Amygdala (tissue), 56 donors: ENCODE measurements around the gene TBC1D22A.
"Not testable (repeated sequence)": the region's sequence is repeated elsewhere in the genome, so short reads cannot be mapped to it uniquely, and the experiment has no call there.

Experiments
- DNase-seq, 56 donors: peaks; one replicate each; lab custom pipeline; 2025; lab: John Stamatoyannopoulos, UW

Gene TBC1D22A

GRCh38 chr22:47117442-47117841 lies 355.0 kb downstream of the TBC1D22A start:
- DNase-seq, result not testable (repeated sequence)

DNA sequence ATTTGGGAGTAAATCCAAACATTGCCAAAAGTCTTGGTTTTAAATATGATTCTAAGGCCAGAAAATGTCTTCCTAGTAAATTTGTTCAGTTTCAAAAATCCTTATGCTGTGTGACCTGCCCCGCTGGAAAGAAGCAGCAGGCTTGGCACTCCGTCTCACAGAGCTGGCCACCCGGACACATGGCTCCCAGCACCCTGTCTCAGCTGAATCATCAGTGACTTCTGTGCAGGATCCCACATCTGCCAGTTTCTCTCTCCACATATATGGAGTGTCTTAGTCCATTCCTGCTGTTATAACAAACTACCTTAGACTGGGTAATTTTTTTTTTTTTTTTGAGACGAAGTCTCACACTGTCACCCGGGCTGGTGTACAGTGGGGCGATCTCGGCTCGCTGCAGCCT lies 356.7 kb downstream of the TBC1D22A start:
- no peak for DNase-seq

DNA sequence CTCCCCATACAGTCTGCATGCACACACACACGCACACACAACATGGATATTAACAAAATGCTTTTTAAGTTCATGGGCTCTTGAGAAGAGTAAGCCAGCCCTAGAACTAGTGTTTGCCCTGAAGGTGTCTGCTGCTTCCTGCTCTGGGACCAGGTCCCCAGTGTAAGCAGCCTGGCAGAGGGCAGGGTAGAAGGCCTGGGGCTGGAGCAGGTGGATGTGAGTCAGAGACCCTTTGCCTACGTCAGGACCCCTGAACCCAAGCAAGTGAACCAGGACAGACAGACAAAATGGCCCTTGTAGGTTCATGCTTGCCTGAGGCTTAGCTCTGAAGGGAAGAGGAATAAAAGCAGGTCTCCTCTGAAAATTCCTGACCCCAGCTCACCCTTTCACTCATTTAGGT lies 357.9 kb downstream of the TBC1D22A start:
- DNase-seq, result no peak

DNA sequence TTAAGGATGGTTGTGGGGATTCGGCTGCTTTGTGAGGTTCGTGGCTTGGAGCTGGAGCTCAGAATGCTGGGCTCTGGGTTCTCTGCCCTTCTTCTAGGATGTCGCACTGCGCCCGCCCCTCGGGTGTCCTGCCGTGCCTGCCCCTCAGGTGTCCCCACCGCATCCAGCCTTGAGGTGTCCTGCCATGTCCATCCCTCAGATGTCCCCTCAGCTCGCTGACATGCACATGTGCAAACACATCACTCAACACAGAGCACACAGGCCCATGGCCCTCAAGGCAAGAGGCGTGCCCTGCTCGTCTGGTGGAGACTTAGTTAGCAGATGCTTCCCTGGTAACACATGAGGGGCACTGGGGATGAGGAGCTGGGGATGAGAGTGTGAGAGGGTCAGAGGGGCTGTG lies 359.3 kb downstream of the TBC1D22A start:
- no peak for DNase-seq

- DNase-seq, result no peak
Measured at GRCh38 chr22:47122441-47123000, 360.1 kb downstream of the TBC1D22A start.

- no peak for DNase-seq
Measured at GRCh38 chr22:47123006-47123826, 360.8 kb downstream of the TBC1D22A start.

- DNase-seq, result no peak
Measured at GRCh38 chr22:47123827-47124442, 361.5 kb downstream of the TBC1D22A start.

DNA sequence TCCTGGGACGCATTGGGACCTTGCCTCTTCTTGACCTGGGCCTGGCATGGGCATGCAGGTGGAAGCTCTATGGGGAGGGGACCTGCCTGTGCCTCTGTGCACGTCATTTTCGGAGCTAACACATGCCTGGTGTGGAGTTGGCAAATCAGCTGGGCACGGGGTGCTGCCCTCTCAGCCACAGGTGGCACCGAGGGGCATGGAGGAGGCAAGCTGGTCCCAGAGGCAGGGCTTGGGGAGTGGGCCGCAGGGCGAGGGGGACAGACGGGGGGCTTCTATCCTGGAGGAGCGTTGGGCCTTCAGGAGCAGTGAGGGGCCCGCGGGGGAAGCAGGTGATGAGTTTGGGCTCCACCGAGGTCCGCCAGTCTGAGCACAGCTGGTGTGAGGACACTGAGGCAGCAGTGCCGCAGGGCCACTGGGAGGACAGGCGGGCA lies 362.0 kb downstream of the TBC1D22A start:
- no peak for DNase-seq

GRCh38 chr22:47124961-47125360 lies 362.5 kb downstream of the TBC1D22A start:
- no peak for DNase-seq

GRCh38 chr22:47125603-47126002 lies 363.2 kb downstream of the TBC1D22A start:
- no peak for DNase-seq

DNA sequence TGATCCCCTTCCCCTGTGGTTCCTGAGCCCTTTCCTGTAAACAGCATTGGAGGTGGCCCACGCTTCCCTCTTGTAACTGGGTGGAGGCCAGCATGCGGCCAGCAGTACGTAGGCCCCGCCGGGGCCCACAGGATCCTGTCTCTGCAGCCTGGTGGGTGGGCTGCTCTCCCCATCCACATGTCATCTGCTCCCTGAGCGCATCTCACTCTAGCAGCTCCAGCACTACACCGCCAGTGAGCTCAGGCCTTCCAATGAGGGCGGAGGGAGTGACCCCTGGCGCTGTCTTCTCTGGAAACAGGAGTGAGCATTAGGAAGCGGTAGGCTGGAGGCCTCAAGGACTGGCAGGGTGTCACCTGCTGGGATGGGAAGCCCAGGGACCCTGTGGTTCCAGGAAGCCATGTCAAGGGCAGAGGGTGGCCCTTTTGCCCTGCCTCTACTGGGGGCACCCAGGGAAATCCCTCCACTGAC lies 363.9 kb downstream of the TBC1D22A start:
- no peak for DNase-seq

DNA sequence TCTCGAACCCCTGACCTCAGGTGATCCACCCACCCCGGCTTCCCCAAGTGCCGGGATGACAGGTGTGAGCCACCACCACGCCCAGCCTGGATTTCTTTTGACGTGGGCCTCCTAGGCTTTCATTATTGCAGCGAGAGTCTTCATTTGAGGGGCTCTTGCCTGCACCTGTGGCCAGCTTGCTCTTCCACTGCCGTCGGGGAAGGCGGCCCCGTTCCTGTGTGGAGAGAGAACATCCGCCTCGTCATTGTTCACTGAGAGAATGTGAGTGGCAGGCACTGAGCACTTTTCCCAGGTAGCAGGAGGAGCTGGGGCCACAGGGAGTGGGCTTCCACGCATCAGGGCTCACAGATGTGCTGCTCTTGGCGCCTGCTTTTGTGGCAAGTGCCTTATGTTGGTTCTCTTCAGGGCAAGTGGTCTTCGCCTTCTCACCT lies 365.0 kb downstream of the TBC1D22A start:
- DNase-seq, result no peak

GRCh38 chr22:47128216-47128615 lies 365.8 kb downstream of the TBC1D22A start:
- no peak for DNase-seq

- no peak for DNase-seq
Measured at GRCh38 chr22:47128622-47129215, 366.3 kb downstream of the TBC1D22A start.

DNA sequence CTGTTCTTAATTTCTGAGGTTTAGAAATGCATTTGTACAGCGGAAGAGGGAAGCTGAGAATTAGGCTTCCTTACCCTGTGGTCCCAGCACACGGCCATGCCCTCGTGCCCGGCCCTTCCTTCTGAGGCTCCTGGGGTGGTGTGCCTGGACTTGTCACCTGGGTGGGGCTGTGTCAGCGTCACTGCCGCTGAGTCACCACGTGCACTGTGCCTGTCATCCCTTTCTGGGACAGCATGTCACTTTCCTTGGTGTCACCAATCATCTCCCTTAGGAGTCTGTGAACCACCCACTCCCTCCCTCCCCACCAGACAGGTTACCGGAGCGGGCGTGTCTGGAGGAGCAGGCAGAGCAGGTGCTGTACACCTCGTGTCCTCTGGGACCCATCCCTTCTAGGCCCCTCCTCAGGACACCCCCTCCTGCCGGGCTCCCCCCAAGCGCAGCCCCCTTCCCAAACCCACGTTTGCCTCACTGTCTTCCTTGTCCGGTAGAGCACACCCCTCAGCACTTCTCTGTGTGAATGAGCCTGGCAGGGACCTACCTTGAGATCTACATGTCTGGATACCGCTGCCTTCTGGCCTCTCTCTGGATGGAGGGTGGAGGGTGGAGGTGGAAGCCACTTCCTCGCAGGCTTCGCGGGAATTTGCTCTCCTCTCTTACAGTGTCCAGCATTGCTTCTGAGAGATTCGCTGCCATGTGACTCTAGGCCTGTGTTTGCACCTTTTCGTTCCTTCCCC lies 367.6 kb downstream of the TBC1D22A start:
- no peak for DNase-seq

DNA sequence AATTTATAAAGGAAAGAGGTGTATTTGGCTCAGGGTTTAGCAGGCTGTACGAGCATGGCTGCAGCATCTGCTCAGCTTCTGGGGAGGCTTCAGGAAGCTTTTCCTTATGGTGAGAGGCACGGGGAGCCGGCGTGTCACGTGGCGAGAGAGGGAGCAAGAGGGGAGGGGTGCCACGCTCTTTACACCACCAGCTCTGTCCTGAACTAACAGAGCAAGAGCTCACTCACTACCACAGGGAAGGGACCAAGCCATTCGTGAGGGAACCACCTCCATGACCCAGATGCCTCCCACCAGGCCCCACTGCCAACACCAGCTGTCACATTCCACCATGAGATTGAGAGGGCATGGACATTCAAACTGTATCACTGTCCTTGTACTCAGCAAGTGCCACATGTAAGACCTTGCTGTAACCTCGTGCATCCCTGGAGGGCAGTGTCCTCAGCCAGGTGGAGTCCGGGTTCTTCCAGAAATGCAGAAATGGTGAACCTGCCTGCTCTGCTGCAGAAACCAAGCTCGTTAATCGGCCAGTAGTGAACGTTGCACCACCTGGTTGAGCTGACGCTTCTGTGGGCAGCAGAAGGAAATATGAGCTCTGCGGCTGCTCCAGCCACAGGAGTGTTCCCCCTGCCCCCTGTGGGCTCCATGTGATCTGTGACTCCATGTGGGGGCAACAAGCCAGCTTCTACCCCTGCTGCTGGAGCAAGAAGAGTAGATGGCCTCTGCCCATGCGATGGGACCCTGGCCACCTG lies 368.6 kb downstream of the TBC1D22A start:
- DNase-seq, result no peak

DNA sequence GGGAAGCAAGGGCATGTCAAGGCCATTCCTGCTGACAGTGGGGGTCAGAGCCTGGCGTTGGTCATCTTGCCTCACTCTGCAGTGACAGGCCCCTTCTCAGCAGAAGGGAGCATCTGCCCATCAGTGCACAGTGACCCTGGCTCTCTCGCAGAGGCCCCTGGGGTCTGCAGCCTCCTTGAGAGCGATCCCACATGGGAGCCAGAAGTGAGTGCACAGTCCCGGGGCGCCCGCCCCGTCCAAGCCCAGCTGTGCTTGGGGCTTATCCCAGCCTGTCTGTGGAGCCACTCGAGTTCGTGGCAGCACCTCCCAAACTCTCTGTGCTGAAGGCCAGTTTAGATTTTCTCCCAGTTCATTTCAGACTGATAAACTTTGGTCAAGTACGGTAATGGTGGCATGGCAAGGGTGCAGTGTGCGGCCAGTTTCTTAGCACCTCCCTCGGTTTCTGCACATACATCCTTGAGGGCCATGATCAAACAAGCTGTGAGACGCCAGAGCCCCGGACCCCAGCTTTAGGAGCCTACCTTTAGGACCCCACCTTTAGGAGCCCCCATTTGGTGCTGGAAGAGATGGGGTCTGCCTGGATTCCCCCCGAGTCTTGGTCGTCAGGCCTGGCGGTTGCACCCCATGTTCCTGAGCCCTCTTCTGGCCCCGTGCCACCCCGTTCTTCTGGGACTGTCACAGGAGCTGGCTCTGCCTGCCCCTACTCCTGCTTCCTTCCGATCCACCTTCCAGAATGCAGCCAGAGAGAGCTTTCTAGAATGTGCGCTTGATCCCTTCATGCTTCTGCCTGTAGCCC lies 369.4 kb downstream of the TBC1D22A start:
- no peak for DNase-seq

DNA sequence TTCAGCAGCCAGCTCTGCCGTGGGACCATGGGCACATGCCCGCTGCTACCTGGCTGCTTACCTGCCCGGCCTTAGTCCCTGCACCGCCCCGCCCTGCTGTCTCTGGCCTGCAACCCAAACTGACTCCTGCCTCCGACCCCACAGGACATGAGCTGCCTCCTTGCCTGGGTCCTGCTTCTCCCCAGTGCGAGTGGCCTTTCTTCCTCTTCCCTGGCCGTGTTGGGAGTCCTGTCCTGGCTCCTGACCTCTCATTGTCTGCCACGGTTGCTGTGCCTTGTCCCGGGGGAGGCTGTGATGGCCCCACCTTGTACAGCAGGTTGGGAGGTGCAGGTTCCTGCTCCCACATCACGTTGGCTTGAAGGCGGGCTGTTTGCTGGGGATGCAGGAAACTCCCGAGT lies 370.0 kb downstream of the TBC1D22A start:
- no peak for DNase-seq
